NB4 (cell line): ENCODE measurements around the gene CDC42BPA.

ENCODE experiments used
- DNase-seq: peaks from one replicate; pipeline ENCODE4 v3.0.0; 2010; ENCODE audit warnings: low read depth
- H3K4me3 ChIP-seq: one replicate; pipeline ENCODE4 v1.5.1; 2011; ENCODE audit warnings: mild to moderate bottlenecking, low read depth, low read length, moderate library complexity
- MAX ChIP-seq: IDR thresholded peaks from 2 replicates; pipeline ENCODE4 v1.6.1; 2011; ENCODE audit warnings: low read depth, low read length
- MYC ChIP-seq: IDR thresholded peaks from 2 replicates; pipeline ENCODE4 v1.6.1; 2011; ENCODE audit warnings: low read depth, low read length
- POLR2A ChIP-seq: IDR thresholded peaks from 2 replicates; pipeline ENCODE4 v1.6.1; 2011; ENCODE audit warnings: mild to moderate bottlenecking; ENCODE audit not compliant: insufficient read length; ENCODE audit errors: extremely low read depth
- TF ChIP-seq, protein P1 (sequence below): IDR thresholded peaks from one replicate; pipeline ENCODE4 v1.5.1; 2012; ENCODE audit warnings: low read depth, low read length

Gene CDC42BPA

DNA sequence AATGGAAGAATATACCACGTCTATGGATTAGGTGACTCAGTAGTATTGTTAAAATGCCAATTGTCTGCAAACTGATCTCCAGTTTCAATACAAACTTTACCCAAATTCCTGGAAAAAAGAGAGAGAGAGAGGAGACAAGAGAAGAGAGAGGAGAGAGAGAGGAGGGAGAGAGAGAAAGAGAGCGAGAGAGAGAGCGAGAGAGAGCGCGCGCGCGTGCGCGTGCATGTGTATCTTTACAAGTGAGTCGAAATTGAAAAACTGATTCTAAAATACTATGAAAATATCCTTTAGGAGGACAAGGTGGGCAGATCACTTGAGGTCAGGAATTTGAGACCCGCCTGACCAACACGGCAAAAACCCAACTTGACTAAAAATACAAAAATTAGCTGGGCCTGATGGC, 65.2 kb downstream of the CDC42BPA start:
- TF ChIP-seq, protein P1, sequence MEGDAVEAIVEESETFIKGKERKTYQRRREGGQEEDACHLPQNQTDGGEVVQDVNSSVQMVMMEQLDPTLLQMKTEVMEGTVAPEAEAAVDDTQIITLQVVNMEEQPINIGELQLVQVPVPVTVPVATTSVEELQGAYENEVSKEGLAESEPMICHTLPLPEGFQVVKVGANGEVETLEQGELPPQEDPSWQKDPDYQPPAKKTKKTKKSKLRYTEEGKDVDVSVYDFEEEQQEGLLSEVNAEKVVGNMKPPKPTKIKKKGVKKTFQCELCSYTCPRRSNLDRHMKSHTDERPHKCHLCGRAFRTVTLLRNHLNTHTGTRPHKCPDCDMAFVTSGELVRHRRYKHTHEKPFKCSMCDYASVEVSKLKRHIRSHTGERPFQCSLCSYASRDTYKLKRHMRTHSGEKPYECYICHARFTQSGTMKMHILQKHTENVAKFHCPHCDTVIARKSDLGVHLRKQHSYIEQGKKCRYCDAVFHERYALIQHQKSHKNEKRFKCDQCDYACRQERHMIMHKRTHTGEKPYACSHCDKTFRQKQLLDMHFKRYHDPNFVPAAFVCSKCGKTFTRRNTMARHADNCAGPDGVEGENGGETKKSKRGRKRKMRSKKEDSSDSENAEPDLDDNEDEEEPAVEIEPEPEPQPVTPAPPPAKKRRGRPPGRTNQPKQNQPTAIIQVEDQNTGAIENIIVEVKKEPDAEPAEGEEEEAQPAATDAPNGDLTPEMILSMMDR: no peak
- no peak for TF ChIP-seq POLR2A
- no peak for TF ChIP-seq MAX
- TF ChIP-seq MYC: no peak
- no peak for DNase-seq
- H3K4me3 ChIP-seq: no peak overlapping the region

DNA sequence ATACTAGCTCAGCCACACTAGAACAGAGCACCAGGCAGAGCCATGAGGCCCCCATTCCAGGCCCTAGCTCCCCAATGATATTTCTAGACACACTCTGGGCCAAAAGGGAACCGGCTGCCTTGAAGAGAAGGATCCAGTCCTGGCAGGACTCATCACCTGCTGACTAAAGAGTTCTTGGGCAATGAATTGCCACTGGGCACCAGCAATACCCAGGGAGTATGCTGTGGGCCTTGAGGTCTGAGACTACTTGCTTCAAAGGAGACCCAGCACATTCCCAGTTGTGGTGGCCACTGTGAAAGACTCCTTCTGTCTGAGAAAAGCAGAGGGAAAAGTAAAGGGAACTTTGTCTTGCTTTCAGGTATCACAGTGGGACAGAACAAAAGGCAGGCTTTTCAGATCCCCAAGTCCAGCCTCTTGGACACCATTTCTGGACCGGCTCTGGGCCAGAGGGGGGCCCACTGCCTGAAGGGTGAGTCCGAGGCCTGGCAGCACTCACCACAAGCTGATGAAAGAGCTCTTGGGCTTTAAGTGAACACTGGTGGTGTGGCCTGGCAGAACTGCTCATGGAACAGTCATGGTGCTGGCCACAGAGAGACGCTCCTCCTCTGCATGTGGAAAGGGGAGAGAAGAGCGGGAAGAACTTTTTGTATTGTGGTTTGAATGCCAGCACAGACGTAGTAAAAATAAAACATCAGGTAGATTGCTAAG, 72.5 kb downstream of the CDC42BPA start:
- no peak for DNase-seq
- TF ChIP-seq MAX (no peak), MYC (no peak), POLR2A (no peak)
- TF ChIP-seq, protein P1: no peak

GRCh38 chr1:227244339-227245118, 73.8 kb downstream of the CDC42BPA start:
- no peak overlapping the region for H3K4me3 ChIP-seq
- no peak for TF ChIP-seq POLR2A
- no peak for TF ChIP-seq MYC
- TF ChIP-seq, protein P1: no peak
- TF ChIP-seq MAX: no peak
- DNase-seq: no peak

More for the DNA sequence above, 72.5 kb downstream of the CDC42BPA start:
- H3K4me3 ChIP-seq: no peak overlapping the region

GRCh38 chr1:227242811-227243682, 75.2 kb downstream of the CDC42BPA start:
- no peak for DNase-seq
- TF ChIP-seq, protein P1: no peak
- TF ChIP-seq MYC (no peak), POLR2A (no peak), MAX (no peak)
- no peak overlapping the region for H3K4me3 ChIP-seq

DNA sequence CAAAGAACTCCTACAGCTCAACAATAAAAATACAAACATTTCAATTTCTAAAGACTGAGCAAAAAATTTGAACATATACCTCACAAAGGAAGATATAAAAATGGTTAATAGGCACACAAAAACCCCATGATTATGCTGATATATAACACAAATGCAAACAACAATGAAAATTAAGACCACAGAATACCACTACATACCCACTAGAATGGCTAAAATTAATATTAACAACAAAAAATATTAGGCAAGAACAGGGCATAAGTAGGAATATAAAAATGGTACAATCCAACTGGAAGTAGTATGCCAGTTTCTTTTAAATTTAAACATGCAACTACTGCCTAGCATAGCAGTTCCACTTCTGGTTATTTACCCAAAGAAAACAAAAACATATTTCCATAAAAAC, 77.3 kb downstream of the CDC42BPA start:
- TF ChIP-seq POLR2A: no peak
- TF ChIP-seq, protein P1: no peak
- no peak for DNase-seq

More for the DNA sequence above, 77.3 kb downstream of the CDC42BPA start:
- no peak overlapping the region for H3K4me3 ChIP-seq
